Measurements from ENCODE around the gene PSMD7. TPM values are rescaled to one million over a fixed set of nuclear protein-coding genes. Genes with fewer than 3 reads are reported as not detected.

The PSMD7 gene
- total RNA-seq, 1 donor from 2014 or later: 114 TPM

DNA sequence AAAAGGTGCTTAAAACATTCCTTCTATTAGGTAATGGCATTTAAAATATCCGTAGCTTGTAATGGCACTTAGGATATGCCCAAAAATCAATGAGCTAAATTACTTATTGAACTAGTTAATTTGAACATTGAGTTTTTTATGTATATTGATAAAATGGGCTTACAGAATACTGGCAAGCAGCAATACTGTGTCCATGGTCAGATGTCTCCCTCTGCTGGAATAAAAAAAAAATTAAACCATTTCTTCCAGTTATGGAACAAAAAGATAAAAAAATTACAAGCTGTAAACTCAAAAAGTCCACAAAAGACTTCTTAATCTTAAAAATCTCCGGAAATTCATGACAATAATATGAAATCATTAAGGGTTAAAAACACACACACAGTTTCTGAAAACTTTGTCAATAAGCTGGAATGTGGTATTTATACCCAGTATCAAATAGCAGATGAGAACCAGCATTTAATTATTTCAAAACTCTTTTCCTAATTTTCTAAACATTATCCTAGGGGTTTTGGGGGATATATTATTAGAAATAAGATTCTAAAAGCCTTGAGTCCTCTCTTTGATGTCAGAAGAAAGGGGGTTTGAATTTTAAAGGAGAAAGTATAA is 21.5 kb upstream of the PSMD7 start:
- TF ChIP-seq, protein P1, sequence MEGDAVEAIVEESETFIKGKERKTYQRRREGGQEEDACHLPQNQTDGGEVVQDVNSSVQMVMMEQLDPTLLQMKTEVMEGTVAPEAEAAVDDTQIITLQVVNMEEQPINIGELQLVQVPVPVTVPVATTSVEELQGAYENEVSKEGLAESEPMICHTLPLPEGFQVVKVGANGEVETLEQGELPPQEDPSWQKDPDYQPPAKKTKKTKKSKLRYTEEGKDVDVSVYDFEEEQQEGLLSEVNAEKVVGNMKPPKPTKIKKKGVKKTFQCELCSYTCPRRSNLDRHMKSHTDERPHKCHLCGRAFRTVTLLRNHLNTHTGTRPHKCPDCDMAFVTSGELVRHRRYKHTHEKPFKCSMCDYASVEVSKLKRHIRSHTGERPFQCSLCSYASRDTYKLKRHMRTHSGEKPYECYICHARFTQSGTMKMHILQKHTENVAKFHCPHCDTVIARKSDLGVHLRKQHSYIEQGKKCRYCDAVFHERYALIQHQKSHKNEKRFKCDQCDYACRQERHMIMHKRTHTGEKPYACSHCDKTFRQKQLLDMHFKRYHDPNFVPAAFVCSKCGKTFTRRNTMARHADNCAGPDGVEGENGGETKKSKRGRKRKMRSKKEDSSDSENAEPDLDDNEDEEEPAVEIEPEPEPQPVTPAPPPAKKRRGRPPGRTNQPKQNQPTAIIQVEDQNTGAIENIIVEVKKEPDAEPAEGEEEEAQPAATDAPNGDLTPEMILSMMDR (conservative IDR thresholded peaks at IDR 0.05): peak; percentile 76
- DNase-seq (ENCODE audit: low read depth, low spot score): no peak
- H3K4me3 Mint-ChIP-seq: no peak overlapping the region
- H3K36me3 Mint-ChIP-seq (ENCODE audit: low read depth): no peaks in the 10 kb centered on the region
- peaks cover 18% of the 10 kb centered on the region for H3K27me3 Mint-ChIP-seq (ENCODE audit: low read depth)
- H3K4me1 Mint-ChIP-seq: peaks cover 7% of the 10 kb centered on the region
- no peak overlapping the region for H3K27ac Mint-ChIP-seq (ENCODE audit: unreplicated experiment)
- no peaks in the 10 kb centered on the region for H3K9me3 Mint-ChIP-seq

DNA sequence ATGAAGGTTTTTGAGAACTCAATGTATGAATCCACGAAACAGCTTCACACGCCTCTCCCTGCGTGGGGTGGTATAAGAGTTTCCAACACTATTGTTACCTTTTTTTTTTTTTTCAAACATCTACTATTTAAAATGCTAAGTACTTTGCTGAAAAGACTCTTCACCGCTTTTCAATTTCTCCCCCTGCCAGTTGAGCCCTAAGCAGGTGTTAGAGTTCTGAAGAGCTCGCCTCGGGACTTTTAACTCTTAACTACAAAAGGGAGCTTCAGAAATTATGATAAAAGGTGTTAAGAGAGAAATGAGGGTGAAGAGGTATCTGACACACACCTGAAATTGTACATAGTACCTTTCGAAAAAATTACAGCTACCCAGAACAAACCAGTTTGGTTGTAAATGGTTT is 20.9 kb upstream of the PSMD7 start:
- Mint-ChIP-seq H3K27ac (ENCODE audit: unreplicated experiment) (no peak overlapping the region), H3K9me3 (no peaks in the 10 kb centered on the region), H3K4me3 (no peak overlapping the region), H3K27me3 (ENCODE audit: low read depth) (peaks cover 18% of the 10 kb centered on the region), H3K36me3 (ENCODE audit: low read depth) (no peaks in the 10 kb centered on the region), H3K4me1 (peaks cover 7% of the 10 kb centered on the region)
- no peak for DNase-seq (ENCODE audit: low read depth, low spot score)
- TF ChIP-seq, protein P1 (conservative IDR thresholded peaks at IDR 0.05): no peak

- no peak overlapping the region for H3K4me3 Mint-ChIP-seq
- no peaks in the 10 kb centered on the region for H3K36me3 Mint-ChIP-seq (ENCODE audit: low read depth)
- DNase-seq (ENCODE audit: low read depth, low spot score): no peak
- H3K27me3 Mint-ChIP-seq (ENCODE audit: low read depth): peaks cover 18% of the 10 kb centered on the region
- H3K27ac Mint-ChIP-seq (ENCODE audit: unreplicated experiment): no peak overlapping the region
- no peaks in the 10 kb centered on the region for H3K9me3 Mint-ChIP-seq
- TF ChIP-seq, protein P1 (conservative IDR thresholded peaks at IDR 0.05): no peak
- H3K4me1 Mint-ChIP-seq: peaks cover 7% of the 10 kb centered on the region
Observed at GRCh38 chr16:74277974-74278373, 18.6 kb upstream of the PSMD7 start.

DNA sequence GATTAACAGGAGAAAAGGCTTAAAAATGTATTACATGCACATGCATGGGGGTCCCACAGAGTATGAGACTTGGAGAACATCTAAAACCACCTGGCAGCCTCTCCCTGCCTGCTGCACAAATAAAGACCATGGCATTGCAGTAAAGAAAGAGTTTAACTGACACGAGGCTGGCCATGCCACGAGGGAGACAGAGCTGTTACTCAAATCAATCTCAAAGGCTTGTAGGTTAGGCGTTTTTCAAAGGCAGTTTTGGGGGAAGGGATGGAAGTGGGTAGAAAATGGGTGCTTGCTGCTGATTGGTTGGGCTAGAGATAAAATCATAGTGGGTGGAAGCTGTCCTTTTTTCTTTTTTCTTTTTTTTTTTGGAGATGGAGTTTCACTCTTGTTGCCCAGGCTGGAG is 17.3 kb upstream of the PSMD7 start:
- Mint-ChIP-seq H3K36me3 (ENCODE audit: low read depth) (no peaks in the 10 kb centered on the region), H3K4me1 (peaks cover 7% of the 10 kb centered on the region), H3K27ac (ENCODE audit: unreplicated experiment) (no peak overlapping the region), H3K4me3 (no peak overlapping the region), H3K27me3 (ENCODE audit: low read depth) (peaks cover 18% of the 10 kb centered on the region), H3K9me3 (no peaks in the 10 kb centered on the region)
- DNase-seq (ENCODE audit: low read depth, low spot score): no peak
- TF ChIP-seq, protein P1 (conservative IDR thresholded peaks at IDR 0.05): no peak

DNA sequence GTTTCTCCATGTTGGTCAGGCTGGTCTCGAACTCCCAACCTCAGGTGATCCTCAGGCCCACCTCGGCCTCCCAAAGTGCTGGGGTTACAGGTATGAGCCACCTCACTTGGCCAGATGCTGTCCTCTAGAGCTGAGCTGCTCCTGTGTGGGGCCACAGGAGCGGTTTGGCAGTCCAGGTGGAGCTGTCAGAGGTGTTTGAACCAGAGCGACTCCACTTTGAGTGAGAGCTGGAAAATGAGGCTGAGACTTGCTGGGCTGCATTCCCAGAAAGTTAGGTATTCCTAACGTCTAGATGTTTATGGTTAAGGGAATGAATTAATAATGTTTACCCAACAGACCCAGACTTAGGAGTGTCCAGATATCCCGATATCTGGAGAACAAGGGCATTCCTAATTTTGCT is 16.8 kb upstream of the PSMD7 start:
- TF ChIP-seq, protein P1 (conservative IDR thresholded peaks at IDR 0.05): no peak
- H3K27me3 Mint-ChIP-seq (ENCODE audit: low read depth): peaks cover 18% of the 10 kb centered on the region
- H3K27ac Mint-ChIP-seq (ENCODE audit: unreplicated experiment): no peak overlapping the region
- H3K4me1 Mint-ChIP-seq: peaks cover 7% of the 10 kb centered on the region
- DNase-seq (ENCODE audit: low read depth, low spot score): no peak
- no peaks in the 10 kb centered on the region for H3K36me3 Mint-ChIP-seq (ENCODE audit: low read depth)
- no peaks in the 10 kb centered on the region for H3K9me3 Mint-ChIP-seq
- no peak overlapping the region for H3K4me3 Mint-ChIP-seq

Measured in neural crest cell (in vitro differentiated cells).